ENCODE data around the gene HNRNPA0. TPM values are rescaled to one million over a fixed set of nuclear protein-coding genes. Genes with fewer than 3 reads are reported as not detected.

Gene HNRNPA0
- polyA plus RNA-seq, 1 donor (not counting 4 experiments of a cell fraction or from before 2014, with no cell fraction given): 11.4 TPM

- H3K36me3 ChIP-seq (ENCODE audit: control insufficient read depth in 2 of 2, extremely low read depth in 1 of 2, insufficient read depth in 2 of 2, low read length in 2 of 2): no peaks in the 10 kb centered on the region
- no peaks in the 10 kb centered on the region for H3K27me3 ChIP-seq (ENCODE audit: control insufficient read depth, extremely low read depth, insufficient read depth, low read length)
- dilution Hi-C loops (cut with MboI; ENCODE audit: extremely low pct_ligation_motif_present, low sequenced_read_pairs): no loop called here
- no peak overlapping the region for H3K4me3 ChIP-seq (ENCODE audit: control insufficient read depth in 2 of 3, extremely low read depth in 1 of 3, insufficient read depth in 2 of 3, low read depth in 1 of 3, low read length in 3 of 3)
- no peaks in the 10 kb centered on the region for H3K9me1 ChIP-seq (ENCODE audit: control insufficient read depth, extremely low read depth, insufficient read depth, low read length)
- TF ChIP-seq EZH2 (IDR thresholded peaks at IDR 0.05; ENCODE audit: low read length) (no peak), CTCF (optimal IDR thresholded peaks at IDR 0.05 in 1 of 3, IDR thresholded peaks at IDR 0.05 in 1 of 3, conservative IDR thresholded peaks at IDR 0.05 in 1 of 3; ENCODE audit: extremely low read depth in 1 of 3, insufficient read depth in 2 of 3, low read length in 3 of 3) (no peak)
- no peaks in the 10 kb centered on the region for H3K9me3 ChIP-seq (ENCODE audit: control insufficient read depth, low read depth, low read length)
- no peak overlapping the region for H3K4me2 ChIP-seq (ENCODE audit: control insufficient read depth, extremely low read depth, insufficient read depth, low read depth, low read length)
- FAIRE-seq (no peak), DNase-seq (ENCODE audit: low read depth, low spot score) (no peak)
- no peak overlapping the region for H2AFZ ChIP-seq (ENCODE audit: control insufficient read depth, low read length)
- H3K9ac ChIP-seq (ENCODE audit: control insufficient read depth, extremely low read depth, insufficient read depth, low read length): no peak overlapping the region
- no peaks in the 10 kb centered on the region for H4K20me1 ChIP-seq (ENCODE audit: control insufficient read depth, extremely low read depth, insufficient read depth, low read length)
- peaks cover 7% of the 10 kb centered on the region for H3K4me1 ChIP-seq (ENCODE audit: control insufficient read depth, extremely low read depth, insufficient read depth, low read length)
- peaks cover 10% of the 10 kb centered on the region for H3K79me2 ChIP-seq (ENCODE audit: control insufficient read depth, insufficient read depth, low read length)
- H3K27ac ChIP-seq (ENCODE audit: control insufficient read depth, insufficient read depth, low read length): no peak overlapping the region
Observed at GRCh38 chr5:137758121-137758520, 4.0 kb upstream of the HNRNPA0 start.

GRCh38 chr5:137757634-137758033 lies 3.5 kb upstream of the HNRNPA0 start:
- H3K9ac ChIP-seq (ENCODE audit: control insufficient read depth, extremely low read depth, insufficient read depth, low read length): no peak overlapping the region
- H3K4me1 ChIP-seq (ENCODE audit: control insufficient read depth, extremely low read depth, insufficient read depth, low read length): peaks cover 7% of the 10 kb centered on the region
- FAIRE-seq (no peak), DNase-seq (ENCODE audit: low read depth, low spot score) (no peak)
- no peak overlapping the region for H3K4me2 ChIP-seq (ENCODE audit: control insufficient read depth, extremely low read depth, insufficient read depth, low read depth, low read length)
- no peak overlapping the region for H3K27ac ChIP-seq (ENCODE audit: control insufficient read depth, insufficient read depth, low read length)
- no peak overlapping the region for H2AFZ ChIP-seq (ENCODE audit: control insufficient read depth, low read length)
- H3K79me2 ChIP-seq (ENCODE audit: control insufficient read depth, insufficient read depth, low read length): peaks cover 15% of the 10 kb centered on the region
- no peaks in the 10 kb centered on the region for H3K27me3 ChIP-seq (ENCODE audit: control insufficient read depth, extremely low read depth, insufficient read depth, low read length)
- peaks cover 2% of the 10 kb centered on the region for H4K20me1 ChIP-seq (ENCODE audit: control insufficient read depth, extremely low read depth, insufficient read depth, low read length)
- H3K36me3 ChIP-seq (ENCODE audit: control insufficient read depth in 2 of 2, extremely low read depth in 1 of 2, insufficient read depth in 2 of 2, low read length in 2 of 2): no peaks in the 10 kb centered on the region
- no peaks in the 10 kb centered on the region for H3K9me1 ChIP-seq (ENCODE audit: control insufficient read depth, extremely low read depth, insufficient read depth, low read length)
- no peak overlapping the region for H3K4me3 ChIP-seq (ENCODE audit: control insufficient read depth in 2 of 3, extremely low read depth in 1 of 3, insufficient read depth in 2 of 3, low read depth in 1 of 3, low read length in 3 of 3)
- dilution Hi-C loops (cut with MboI; ENCODE audit: extremely low pct_ligation_motif_present, low sequenced_read_pairs): no loop called here
- no peaks in the 10 kb centered on the region for H3K9me3 ChIP-seq (ENCODE audit: control insufficient read depth, low read depth, low read length)
- no peak for TF ChIP-seq CTCF (optimal IDR thresholded peaks at IDR 0.05 in 1 of 3, IDR thresholded peaks at IDR 0.05 in 1 of 3, conservative IDR thresholded peaks at IDR 0.05 in 1 of 3; ENCODE audit: extremely low read depth in 1 of 3, insufficient read depth in 2 of 3, low read length in 3 of 3)
- no peak for TF ChIP-seq EZH2 (IDR thresholded peaks at IDR 0.05; ENCODE audit: low read length)

Data from keratinocyte (primary cell).